Activated effector memory CD4-positive, alpha-beta T cell treated with anti-CD3 and anti-CD28 coated beads, Interleukin-2, amount 50 U/mL, for 16 hours (primary cell): Measurements from ENCODE around the gene SMTNL2.

ENCODE experiments used
- DNase-seq: peaks from one replicate; pipeline ENCODE4 v3.0.0-alpha.2; 2020

SMTNL2 gene

DNA sequence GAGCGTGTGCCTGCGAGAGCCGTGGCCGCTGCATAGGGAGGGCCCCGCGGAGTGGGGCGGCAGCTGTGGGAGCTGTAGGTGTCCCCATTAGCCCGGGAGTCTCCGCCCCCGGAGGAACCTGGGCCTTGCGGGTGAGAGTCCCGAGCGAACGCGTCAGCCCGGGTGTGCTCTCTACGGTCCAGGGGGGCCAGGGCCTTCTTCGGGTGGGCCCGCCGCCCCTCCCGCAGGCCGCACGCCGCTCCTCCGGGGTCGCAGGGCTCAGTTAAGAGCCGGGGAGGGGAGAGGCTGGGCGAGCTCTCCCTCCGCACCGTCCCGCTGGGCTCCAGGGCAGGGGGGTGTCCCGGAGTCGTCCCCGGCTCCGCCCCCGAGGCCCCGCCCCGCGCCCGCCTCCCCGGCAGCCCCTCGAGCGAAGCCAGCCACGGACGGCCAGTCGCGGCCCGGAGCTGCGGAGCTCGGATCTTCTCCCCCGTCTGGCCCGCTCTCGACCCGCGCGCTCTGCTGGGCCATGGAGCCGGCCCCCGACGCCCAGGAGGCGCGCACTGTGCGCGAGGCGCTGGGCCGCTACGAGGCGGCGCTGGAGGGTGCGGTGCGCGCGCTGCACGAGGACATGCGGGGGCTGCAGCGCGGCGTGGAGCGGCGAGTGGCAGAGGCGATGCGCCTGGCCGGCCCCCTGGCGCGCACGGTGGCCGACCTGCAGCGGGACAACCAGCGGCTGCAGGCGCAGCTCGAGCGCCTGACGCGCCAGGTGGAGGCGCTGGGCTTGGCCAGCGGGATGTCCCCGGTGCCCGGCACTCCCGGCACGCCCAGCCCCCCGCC is at the start of gene SMTNL2:
Gene SMTNL2 (plus strand): TSS at position 429 of the 816 bp plus-strand sequence. CDS start 77 bp downstream, at position 506.
- peak; percentile 67 for DNase-seq

DNA sequence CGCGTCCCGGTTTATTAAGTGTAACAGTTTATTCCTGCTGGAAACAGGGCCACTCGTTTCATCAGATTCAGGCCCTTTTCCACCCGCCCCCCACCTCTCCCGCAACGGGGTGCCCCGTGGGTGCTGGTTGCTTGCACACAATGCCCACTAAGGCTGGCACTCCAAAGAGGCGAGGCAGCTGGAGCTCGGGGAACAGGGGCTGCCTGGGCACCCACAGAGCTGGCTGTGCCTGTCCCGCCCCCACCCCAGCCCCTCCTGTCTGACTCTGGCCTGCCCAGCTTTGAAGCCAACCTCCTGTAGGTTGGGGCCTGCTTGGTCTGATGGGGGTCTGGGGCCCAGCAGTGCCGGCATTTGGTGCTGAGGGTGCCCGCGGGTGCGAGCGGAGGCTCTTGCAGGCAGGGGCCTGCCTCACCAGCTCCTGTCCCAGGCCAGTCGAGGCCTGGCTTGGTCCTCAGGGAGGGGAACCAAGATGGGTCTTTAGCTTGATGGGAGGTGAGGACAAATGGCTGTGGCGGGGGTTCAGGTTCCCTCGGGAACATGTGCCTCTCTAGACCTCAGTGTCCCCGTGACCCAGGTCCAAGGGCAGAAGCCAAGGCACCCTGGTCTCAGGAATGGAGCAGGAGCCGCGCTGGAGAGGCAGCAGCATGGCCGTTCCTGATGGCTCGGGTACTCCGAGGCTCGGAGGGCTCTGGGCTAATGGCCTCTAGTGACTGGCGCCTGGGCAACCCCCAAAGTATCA is 49.2 kb upstream of the SMTNL2 start:
- DNase-seq, result no peak

DNA sequence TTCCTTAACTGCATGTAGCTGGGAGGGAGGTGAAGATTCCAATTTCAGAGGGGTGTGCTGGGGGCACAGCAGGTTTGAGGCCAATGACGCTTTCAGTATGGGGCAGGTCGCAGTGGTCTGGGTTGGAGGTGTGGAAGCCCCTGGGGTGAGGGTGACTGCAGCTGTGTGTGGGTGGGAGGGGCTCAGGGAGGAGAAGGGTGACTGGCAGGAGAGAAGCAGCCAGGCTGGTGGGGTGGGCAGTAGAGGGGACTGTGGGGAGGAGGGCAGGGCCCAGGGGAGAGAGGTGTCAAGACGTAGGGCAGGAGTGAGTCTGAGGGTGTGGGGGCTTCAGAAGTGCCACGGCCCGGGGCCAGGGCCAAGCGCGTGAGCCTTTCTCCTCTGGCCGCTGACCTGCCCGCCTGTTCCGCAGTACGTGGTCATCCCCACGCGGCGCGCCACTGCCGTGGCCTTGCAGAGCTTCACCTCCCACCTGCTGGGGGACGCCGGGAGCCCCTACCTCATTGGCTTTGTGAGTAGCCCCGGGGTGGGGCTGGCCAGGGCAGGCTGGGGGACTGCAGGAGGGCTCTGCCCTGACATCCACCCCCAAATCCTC is 48.6 kb upstream of the SMTNL2 start:
- DNase-seq, result no peak

GRCh38 chr17:4536259-4536741 is 48.0 kb upstream of the SMTNL2 start:
- no peak for DNase-seq

- no peak for DNase-seq
Observed at GRCh38 chr17:4536742-4537411, 47.5 kb upstream of the SMTNL2 start.

DNA sequence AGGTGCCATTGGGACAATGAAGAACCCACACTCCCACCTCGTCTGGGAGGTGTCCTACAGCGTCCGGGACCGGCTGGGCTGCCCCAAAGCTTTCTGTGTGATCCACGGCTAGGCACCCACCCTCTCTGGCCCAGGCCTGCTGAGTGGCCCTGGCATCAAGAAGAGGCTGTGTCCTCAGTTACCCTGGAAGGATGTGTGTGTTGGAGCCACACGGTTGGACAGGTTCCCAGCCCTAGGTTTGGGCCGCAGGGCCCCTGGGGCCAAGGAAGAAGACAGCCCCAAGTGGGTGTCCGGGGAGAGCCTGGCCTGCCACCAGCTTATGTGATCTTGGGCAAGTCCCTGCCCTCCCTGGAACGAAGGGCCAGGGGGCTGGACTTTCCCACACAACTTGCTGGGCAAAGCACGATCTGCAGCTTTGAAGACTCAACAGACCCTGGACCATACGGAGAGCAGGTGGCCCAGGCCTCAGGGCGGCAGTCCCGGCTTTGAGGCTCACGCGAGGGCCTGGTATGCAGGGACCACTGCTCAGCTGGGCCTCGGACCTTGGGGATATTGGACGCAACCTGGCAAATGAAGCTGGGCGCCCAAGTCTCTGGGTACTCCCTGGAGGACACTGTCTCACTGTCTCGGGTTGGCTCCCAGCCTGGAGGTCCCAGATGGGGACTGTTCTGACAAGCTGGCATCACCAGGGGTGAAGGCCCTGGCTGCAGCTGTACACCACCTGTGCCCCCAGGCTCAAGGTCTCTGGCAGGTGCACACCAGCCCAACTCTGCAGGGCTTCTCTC is 46.7 kb upstream of the SMTNL2 start:
- no peak for DNase-seq

GRCh38 chr17:4538236-4539002 is 45.9 kb upstream of the SMTNL2 start:
- DNase-seq, result no peak

DNA sequence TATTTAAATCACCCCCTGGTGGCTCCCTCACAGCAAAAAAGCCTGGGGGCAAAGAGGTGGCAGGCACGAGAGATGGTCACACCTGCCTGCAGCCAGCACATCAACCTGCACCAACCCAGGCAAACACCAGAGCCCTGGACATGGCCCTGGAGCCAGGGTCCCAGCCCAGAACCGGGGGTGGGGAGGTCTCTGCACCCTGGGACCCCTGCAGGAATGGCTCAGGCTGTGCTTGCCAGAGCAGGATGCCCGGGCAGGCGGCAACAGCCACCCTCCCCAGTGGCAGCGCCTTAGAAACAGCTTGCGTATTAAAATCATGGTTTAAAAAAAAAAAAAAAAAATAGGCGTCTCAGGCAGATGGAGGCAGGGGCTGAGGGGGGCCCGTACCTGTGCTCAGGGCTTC is 45.3 kb upstream of the SMTNL2 start:
- DNase-seq, result no peak

- no peak for DNase-seq
Observed at GRCh38 chr17:4539576-4540223, 44.6 kb upstream of the SMTNL2 start.

GRCh38 chr17:4540224-4540651 is 44.1 kb upstream of the SMTNL2 start:
- DNase-seq, result no peak

GRCh38 chr17:4540687-4541327 is 43.5 kb upstream of the SMTNL2 start:
- no peak for DNase-seq

DNA sequence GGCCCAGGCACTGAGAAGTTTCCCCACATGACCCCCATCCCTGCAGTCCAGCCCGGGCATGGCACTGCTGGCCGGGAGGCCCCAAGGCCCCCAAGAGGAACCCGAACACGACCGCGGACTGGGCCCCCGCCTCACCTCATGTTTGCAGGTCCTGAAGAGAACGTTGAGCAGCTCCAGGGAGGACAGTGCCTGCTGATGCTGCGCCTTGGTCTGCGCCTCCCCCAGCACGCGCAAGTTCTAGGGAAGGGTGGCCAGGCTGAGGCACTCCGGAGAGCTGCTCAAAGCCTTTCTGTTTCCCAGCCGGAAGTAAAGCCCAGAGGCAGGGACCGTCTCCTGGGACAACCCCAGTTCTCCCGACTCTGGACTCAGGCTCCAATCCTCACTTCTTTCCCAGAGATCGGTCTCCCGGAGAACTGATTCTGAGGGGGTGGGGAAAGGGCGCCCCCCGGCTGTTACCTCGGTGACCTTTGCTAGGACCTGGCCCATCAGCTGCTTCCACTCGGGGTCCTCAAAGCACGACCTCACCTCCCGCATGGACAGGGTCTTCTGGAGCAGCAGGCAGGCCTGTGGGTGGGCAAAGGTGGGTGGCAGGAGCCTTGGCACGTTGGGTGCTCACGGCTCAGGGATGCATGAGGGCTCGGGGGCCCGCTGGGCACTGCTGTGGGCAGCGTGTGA is 42.9 kb upstream of the SMTNL2 start:
- DNase-seq, result no peak

GRCh38 chr17:4542003-4542725 is 42.2 kb upstream of the SMTNL2 start:
- no peak for DNase-seq

DNA sequence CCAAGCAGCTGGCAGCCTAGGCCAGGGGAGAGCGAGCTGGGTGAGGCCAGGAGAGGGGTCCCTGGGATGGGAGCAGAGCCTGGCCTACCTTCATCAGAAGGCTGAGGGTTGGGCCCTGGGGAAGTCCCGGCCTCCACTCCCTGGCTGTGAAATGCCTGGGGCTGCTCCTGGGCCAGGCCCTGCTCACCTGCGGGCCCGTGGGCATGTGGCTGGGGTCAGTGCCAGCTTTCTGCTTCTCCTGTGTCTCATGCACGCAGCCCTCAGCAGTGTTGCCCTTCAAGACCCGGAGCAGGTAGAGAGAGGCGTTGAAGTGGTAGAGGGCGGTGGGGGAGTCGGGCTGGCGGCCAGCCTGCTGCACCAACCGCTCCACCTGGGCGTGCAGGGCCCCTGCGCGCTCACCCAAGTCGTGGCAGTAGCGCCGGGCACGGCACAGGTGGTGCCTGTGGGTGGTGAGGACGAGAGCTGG is 41.6 kb upstream of the SMTNL2 start:
- no peak for DNase-seq

DNA sequence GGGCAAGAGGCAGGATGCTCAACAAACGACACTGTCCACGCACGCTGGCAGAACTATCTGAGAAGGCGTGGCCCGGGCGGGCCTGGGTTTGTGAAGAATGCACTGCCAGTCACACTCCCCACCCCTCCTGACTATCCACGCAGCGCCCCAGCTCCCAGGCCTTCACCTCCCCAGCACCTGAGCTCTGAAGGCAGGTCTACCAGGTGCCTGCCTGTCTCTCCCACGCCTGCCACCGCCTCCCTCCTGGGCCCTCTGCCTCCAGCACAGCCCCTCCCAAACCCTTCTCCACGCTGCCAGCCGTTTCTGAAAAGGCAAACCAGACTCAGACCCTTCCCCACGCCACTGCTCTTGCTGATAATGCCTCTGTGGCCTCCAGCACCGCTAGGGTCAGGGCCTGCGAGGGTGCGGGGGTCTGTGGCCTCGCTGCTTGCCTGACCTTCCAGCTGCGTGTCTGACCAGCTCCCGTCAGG is 40.7 kb upstream of the SMTNL2 start:
- no peak for DNase-seq

DNA sequence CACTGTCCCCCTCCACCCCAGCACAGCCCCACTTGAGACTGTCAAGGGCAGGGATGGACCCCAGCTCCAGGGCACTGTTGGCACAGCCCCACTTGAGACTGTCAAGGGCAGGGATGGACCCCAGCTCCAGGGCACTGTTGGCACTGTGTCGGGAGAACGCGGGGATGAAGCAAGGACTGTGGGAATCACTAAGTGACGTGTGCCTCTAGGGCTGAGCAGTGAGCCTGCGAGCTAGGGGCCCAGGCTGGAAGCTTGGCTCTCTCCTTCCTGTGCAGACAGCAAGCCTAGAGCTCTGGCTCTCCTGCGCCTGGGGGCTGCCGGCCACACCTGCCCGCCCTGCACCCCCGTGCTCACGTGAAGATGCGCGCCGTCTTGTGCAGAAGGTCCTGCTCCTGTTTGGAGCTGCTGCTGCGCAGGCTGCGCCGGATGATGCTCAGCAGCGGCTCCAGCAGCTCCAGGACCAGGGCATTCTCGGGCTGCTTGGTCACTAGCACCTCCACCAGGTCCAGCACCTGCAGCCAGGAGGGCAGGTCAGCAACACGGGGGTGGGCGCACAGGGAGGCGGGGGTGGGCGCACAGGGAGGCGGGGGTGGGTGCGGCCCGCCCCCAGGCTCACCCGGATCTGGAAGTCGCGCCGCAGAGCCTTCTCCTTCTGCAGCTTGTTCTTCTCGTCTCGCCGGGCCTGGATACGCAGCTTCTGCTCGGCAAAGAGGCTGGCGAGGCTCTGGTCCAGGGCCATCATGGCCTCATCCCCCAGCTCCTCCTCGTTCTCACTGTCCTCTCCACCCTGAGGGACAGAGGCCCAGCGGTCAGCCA is 40.0 kb upstream of the SMTNL2 start:
- no peak for DNase-seq

DNA sequence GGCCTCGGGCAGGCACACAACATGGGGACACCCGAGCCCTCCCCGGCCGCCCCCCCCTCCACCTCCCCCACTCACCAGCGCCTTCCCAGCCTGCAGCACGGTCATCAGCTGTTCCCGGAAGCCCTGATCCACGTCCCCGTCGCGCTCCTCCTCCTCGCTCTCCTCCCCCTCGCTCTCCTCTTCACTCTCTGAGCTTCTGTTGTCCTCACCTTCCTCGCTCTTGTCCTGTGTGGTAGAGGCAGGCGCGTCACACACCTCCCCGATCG is 39.4 kb upstream of the SMTNL2 start:
- no peak for DNase-seq
